ENCODE results near the gene HERC2.

The HERC2 gene

DNA sequence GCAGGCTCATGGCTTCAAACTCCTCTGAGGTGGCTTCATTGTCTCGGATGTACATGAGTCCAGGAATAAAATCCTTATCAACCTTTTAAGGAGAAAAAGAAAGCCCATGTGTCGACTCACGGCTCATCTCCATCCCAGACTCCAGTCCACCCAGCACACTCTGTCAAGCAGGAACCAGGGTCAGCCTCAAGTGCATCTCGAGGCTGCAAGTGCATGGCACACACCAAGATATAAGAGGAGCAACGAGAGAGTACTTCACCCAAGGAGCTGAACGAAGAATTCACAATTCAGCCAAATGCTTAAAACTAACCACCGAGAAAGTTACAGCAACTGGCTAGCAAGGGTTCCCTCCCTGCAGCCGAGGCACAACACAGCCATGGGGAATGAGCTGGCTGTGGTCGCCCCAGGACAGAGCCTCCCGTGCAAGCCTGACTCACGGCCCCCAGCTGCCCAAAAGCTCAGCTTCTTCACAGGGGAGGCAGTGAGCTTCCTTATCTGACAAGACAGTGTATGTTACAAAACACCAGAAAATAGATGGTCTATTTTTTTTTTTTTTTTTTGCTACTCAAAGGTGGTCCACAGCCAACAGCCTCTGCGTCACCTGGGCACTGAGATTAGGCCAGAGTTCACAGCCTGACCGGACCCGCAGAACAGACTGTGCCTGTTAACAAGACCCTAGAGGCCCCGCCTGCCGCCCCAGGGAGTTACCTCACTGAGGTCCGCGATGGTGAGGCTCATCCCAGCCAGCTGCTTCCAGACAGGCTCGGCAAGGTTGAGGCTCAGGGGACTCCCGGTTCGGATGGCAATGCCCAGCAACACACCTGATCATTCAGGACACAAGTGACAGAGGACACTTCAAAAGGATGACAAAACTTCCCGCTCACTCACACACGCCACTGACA, 207.0 kb downstream of the HERC2 start:
- in situ Hi-C loops (cut with MboI; ENCODE audit: low sequenced_read_pairs): no loop called here

DNA sequence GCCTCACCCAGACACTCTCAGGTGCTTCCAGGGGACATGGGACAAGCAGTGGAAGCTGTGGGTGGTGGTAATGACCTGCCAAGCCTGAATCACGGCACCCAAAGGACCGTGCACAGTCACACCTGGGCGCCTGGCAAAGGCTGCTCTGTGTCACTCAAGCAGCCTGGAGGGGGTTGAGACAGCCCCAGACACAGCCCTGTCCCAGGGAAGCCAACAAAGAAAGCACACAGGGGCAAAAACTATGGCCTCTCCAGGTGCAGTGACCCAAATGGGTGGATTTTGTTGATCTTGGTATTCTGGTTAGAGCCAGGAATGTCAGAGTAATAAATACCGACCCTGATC, 207.9 kb downstream of the HERC2 start:
- in situ Hi-C loops (cut with MboI; ENCODE audit: low sequenced_read_pairs): no loop called here

DNA sequence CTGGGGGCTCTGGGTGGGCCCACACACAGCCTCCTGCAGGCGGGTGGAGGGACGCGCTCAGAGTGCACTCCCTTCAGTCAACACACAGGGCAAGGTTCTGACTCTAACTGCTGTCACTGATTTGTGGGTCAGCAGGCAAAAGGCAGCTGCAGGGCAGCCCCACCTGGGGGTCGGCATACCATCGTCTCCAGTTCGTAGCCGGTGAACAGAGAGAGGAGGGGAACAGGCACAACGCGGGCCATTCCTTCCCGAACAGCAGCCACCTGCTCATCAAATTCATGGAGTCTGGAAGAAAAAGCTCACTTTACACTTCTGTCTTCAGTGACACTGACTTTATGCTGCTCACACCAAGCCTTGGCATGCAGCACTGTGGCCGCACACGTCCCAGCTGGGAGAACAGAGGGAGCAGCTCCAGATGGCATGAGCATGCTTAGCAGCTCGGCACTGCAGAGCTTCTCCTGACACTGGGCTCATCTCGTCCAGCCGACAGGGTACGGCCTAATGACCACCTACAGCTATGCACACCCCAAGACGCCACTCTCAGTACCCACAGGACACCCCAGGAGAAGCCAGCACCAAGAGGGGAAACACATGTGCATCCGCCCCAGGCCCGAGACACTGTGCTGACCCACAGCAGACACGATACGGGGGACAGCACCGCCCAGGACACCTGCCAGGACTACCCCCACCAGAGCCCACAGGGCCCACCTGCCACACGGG, 208.4 kb downstream of the HERC2 start:
- in situ Hi-C loops (cut with MboI; ENCODE audit: low sequenced_read_pairs): no loop called here

DNA sequence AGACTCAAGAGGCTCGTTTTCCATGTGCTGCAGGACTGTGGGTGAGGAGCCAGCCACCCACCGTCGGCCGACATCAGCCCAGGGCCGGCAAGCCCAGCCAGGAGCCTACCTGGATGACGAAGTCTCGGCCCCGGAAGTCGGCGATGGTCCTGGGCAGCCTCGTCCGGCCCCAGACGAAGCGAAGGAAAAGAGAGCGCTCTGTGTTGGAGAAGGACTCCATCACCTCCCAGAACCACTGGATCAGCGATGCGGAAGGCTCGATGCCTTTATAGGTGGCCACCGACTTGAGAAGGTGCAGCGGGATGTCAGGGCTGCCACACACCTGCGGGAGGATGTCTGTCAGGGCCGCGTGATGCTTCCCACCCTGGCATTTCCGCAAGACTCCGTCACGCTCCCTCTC, 209.0 kb downstream of the HERC2 start:
- in situ Hi-C loops (cut with MboI; ENCODE audit: low sequenced_read_pairs): no loop called here

DNA sequence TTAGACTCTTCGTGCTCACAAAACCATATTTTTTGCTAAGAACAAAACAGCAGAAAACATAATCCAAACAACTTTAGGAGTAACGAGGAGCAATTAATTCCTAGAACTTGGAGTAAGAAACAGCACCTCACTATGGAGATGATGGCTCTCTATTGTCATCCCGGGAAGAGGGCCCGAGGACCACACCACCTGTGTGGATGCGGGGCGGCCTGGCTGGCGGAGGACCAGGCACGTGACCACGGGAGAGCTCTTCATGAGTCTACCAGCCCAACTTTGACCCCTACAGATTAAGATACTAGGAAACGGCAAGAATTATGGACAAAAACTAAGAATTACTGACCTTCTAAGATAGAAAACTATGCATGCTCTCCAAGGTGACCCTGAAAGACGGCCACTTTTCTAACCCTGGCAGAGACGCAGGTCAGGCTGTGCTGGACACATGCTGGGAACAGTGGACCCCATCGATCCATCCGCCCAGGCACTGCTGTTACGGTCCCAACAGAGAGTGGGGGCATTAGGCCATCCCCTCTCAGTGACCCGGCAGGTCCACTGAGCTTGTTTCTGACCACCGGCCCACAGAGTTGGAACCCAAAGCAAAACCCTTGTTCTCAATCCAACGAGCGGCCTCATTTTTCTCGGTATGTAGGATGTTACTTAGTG, 209.7 kb downstream of the HERC2 start:
- in situ Hi-C loops (cut with MboI; ENCODE audit: low sequenced_read_pairs): no loop called here

DNA sequence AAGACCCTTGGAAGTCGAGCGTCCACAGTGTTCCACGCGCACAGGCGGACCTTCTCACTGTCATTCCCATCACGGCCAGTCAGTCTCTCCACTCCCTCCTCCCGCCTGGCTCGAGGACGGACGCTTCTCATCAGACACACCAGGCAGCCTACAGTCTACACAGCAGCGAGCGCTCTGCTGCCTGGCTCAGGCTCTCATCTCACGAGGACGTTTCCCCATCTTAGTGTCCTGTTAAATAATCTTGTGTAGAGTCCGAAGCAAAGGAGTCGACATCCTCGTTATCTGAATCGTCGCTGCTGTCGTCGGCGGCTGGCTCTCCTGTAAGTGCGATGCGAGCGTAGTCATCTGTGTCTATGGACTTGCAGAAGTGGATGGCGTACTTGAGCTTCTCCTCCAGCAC, 210.4 kb downstream of the HERC2 start:
- in situ Hi-C loops (cut with MboI; ENCODE audit: low sequenced_read_pairs): no loop called here

DNA sequence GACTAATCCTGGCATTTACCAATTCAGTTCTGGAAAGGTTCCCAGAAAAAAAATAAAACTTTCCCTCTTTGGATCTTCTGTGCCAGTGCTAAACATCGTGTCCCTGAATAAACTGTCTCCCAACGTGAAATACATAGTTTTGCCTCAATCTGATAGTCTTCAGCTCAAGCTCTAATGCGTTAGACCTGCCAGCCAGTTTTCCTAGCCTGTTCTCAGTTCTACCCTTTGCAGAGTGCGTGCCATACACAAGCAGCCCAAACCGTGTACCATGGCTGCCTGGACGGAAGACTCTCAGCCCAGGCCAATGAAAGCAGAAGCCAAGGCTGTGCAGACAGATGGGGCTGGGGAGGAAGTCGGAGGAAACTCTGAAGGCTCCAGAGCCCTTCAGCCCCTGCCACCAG, 211.5 kb downstream of the HERC2 start:
- in situ Hi-C loops (cut with MboI; ENCODE audit: low sequenced_read_pairs): no loop called here

DNA sequence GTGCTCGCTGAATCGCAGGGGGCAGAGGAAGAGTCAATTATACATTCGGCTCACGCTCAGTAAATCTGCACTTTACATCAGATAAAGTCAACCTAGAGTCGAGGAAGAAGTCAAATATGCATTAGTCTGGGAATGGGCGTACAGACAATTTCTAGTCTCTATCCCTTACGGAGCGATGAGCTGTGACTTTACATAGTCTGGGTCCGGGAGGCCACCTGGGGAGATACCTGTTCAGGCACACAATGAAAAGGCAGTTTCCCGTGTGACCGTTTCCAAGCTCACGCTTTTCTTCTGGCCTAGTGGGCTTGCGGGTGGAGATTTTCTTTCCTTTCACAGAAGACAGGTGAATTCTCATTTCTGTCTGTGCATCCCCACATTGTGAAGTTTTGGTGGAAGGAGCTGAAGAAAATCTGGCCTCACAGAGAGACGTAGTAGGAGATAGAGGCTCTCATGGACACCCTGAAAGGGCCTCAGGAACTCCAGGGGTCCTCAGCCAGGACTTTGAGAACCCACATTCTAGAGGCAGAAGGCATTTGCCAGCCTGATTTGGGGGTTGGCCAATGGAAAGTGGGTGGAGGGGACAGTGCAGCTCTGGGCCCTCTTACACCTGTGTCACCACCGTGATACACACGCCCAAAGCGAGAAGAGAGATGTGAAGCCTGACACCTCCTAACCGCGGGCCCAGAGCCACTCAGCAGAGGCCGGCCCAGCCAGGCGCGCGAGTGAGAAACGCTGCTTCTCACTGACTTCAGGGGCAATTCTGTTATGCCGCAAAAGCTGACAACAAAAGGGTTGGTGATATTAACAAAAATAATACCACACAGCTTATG, 212.1 kb downstream of the HERC2 start:
- in situ Hi-C loops (cut with MboI; ENCODE audit: low sequenced_read_pairs): no loop called here

DNA sequence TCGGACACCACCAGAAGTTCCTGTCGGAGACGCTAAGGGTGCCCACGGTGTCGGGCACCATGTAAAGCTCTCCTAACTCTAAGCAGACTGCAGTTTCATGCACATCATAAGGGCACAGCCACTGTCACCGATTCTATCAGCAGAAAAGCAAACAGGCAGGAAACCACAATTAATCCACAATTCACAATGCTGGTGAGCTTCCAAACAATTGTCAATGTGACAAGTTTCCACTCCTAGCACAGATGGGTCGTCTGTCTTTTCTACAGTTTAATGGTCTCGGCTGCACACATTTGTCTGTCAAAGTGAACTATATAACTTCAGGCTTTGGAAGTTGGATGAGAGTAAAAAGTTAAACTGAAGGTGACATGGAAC, 214.1 kb downstream of the HERC2 start:
- in situ Hi-C loops (cut with MboI; ENCODE audit: low sequenced_read_pairs): no loop called here

DNA sequence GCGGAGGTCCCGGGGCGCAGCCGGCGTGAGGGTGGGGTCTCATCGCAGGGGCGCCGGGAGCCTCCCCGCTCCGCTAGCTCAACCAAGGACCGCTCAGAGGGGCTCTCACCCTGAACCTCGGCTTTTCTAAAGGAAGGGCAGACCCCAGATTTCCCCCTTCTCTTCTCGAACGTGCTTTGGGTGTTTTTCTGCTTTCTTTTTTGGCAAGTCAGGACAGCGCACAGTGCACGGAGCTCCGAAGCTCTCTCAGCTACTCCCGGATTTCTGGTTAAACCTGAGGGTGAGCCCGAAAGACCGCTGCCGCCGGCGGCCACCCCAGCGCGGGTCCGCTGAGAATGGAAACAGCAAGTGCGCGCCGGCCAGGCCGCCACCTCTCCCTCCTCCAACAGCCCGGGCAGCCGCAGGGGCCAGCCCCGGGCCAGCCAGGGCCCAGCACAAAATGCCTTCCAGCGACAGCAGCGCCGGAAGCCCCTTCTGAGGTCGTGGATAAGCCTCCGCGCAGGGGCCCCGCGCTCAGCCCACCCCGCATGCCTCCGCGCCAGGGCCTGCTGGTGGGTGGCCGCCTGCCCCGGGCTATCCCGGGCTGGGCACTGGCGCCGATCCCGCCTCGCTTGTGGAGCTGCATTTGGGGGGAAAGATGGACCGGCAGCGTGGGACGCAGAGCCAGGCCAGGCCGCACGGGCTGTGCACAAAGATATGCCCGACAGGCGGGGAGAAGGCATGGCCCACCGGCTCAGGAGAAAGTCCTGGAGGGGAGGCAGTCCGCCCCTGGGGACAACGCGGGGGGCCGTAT, 214.7 kb downstream of the HERC2 start:
- in situ Hi-C loops (cut with MboI; ENCODE audit: low sequenced_read_pairs): no loop called here

DNA sequence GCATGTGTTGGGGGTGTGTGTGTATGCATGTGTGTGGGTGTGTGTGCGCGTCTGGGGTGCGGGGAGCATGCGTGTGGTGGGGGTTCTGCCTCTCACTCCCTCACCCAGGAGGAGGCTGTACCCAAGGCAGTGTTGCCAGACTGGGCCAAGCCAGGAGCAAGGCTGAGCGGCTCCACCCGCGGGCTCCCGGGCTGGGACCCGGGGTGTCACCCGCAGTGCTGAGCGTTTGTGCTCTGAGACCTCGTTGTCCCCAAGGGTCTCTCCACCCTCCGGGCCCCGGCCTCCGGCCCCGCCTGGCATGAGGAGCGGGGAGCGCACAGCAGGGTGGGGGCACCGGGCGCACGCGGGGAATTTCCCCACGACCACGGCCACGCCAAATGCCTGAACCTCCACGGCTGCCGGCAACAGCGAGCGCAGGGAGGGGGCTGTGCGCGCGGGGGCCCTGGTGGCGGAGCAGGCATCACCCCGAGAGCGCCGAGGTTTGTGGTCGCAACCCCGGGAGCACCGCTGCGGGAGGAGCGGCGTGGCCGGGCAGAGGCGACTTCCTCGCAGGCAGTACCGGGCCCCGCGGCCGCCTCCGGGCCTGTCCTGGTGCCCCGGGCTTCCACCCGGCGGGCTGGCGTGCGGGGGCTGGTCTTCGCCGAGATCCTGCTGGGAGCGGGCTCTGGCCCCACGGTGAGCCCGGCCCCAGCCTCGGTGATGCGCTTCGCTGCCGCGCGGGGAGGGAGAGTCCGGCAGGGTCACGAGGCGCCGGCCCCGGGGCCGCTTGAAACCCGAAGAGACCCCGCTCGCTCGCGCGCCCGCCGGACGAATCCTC, 215.5 kb downstream of the HERC2 start:
- in situ Hi-C loops (cut with MboI; ENCODE audit: low sequenced_read_pairs): no loop called here

DNA sequence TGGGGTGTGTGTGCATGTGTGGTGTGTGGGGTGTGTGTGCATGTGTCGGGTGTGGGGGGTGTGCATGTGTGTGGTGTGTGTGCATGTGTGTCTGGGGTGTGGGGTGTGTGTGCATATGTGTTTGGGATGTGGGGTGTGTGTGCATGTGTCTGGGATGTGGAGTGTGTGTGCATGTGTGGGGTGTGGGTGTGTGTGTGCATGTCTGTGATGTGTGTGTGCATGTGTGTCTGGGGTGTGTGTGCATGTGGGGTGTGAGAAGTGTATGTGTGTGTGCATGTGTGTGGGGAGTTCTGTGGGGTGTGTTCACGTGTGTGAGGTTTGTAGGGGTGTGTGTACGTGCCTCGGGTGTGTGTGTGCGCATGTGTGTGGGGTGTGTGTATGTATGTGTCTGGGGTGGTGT, 216.2 kb downstream of the HERC2 start:
- in situ Hi-C loops (cut with MboI; ENCODE audit: low sequenced_read_pairs): no loop called here

DNA sequence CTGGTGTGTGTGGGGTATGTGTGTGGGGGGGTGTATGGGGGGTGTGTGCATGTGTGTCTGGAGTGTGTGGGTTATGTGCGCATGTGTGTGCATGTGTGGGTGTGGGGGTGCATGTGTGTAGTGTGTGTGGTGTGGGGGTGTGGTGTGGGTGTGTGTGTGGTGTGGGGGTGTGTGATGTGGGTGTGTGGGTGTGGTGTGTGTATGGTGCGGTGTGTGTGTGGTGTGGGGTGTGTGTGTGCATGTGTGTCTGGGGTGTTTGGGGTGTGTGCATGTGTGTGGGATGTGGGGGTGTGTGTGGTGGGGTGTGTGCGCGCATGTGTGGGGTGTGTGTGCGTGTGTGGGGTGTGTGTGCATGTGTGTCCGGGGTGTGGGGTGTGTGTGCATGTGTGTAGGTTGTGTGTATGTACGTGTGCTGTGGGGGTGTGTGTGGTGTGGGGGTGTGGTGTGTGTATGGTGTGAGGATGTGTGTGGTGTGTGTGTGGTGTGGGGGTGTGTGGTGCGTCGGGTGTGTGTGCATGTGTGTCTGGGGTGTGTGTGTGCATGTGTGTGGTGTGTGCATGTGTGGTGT, 216.7 kb downstream of the HERC2 start:
- in situ Hi-C loops (cut with MboI; ENCODE audit: low sequenced_read_pairs): no loop called here

DNA sequence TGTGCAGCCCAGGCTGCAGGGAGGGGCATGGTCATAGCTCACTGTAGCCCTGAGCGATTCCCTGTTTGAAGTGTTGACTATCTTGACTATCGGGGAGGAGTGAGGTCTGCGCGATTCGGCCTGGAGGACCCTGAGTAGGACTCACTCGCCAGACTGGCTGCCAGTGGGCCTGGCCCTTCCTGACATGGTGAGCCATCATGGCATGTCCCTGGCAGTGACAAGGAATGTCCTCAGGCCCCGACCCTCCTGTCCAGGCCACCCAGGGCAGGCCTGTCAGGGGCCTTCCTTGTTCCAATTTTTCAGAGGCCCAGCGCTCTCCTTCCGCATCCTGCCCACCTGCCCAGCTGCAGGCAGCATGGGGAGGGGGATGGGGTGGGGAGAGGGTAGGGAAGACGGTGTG, 217.7 kb downstream of the HERC2 start:
- in situ Hi-C loops (cut with MboI; ENCODE audit: low sequenced_read_pairs): no loop called here

DNA sequence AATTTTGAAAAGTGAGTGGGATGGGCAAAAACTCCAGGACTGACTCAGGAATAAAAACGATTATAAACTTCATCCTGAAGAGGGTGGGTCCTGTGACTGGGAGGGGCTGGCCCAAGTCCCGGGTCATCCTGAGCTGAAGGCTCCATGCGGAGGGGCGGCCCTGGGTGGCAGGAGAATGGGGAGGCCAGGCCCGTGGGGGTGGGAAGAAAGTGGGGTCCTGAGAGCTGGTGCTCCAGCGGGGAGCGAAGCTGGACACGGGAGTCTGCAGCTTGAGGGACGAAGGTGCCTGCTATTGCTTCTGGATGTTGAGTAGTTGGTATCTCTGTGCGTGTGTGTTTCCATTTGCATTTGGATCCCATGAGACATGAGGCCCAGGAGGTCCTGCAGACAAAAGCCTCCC, 218.1 kb downstream of the HERC2 start:
- in situ Hi-C loops (cut with MboI; ENCODE audit: low sequenced_read_pairs): no loop called here

DNA sequence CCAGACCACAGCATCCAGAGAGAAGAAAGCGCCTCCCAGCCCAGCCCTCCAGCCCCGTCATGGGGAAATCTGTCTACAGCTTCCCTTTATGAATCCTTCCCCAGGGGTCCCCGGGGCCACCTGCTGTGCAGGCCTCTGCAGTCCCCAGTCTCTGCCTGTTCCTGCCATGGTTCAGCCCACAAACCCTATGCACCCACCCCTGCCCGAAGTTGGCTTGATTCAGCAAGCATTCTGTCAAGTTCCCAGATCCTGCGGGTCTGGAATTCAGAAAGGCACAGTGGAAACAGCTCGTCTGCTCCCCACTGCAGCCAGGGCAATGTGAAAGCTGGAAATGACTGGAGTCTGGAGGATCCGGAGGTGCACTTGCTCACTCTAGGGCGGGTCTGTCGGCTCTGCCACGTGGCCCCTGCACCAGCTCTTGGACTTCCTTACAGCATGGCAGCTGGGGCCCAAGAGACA, 220.0 kb downstream of the HERC2 start:
- in situ Hi-C loops (cut with MboI; ENCODE audit: low sequenced_read_pairs): no loop called here

DNA sequence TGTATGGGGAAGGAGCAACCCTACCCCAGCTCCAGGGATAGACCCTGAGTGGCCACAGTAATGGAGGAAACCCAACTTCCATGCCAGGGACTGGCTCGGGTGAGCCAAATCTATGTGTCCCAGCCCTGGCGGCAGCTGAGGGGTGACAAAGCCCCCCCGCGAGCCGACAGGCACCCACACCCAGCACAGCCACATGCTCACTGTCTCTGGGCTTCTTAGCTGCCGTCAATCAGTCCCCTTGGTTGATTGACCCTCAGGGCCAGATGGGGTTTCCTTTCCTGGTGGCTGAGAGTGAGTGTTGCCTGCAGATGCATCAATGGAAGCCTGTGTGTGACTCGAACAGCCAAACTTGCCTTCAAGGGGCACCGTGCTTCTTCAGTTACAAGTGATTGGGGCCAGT, 220.8 kb downstream of the HERC2 start:
- in situ Hi-C loops (cut with MboI; ENCODE audit: low sequenced_read_pairs): no loop called here

DNA sequence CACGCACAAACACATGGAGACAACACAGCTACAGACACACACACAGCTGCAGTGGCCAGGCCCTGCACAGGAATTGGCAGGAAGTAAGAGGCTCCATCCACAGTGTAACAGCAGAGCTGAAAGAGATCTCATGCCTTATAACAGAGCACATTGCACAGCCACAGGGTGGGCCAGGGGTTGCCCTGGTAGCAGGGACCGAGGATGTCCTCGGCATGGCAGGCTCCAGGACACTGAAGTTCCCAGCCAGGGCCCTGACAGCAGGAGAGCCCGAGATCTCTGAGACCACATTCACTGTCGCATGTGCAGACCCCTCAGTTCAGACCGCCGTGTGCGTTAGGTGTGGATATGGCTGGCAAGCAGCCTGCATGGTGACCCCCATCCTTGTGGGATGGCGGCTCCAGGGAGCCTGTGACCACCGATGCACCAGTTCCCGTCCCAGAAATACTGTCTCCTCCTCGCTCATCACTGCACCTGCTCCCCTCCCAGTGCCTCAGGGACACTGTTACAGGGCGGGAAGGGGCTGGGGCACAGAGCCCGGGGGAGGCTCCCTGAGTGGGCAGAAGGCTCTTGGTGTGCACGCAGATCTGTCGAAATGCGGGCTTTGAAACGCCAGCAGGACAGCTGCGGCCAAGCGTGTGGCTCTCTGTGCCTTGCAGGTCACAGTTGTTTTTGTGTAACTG, 221.3 kb downstream of the HERC2 start:
- in situ Hi-C loops (cut with MboI; ENCODE audit: low sequenced_read_pairs): no loop called here
